ENCODE data around the gene MMP13. TPM values are rescaled to one million over a fixed set of nuclear protein-coding genes. Genes with fewer than 3 reads are reported as not detected.

Gene MMP13
- total RNA-seq, 1 experiment from 2014 or later, result not detected

GRCh38 chr11:102966011-102966410 lies 10.5 kb upstream of the MMP13 start:
- H3K4me1 ChIP-seq (ENCODE audit: insufficient read depth, low read length), result no peaks in the 10 kb centered on the region
- no peak overlapping the region for H2AFZ ChIP-seq (ENCODE audit: low read length)
- H2BK120ac ChIP-seq (ENCODE audit: low read depth, low read length, poor library complexity, severe bottlenecking), result no peak overlapping the region
- no peak overlapping the region for H3K23ac ChIP-seq (ENCODE audit: insufficient read length, low read depth, low read length)
- H3K79me1 ChIP-seq (ENCODE audit: insufficient read depth, low read depth, low read length, poor library complexity, severe bottlenecking), result no peaks in the 10 kb centered on the region
- no peak overlapping the region for H2BK20ac ChIP-seq (ENCODE audit: low read depth, low read length, poor library complexity, severe bottlenecking)
- no peak overlapping the region for H3K4ac ChIP-seq (ENCODE audit: low read depth, low read length)
- no peak for TF ChIP-seq CTCF (conservative IDR thresholded peaks at IDR 0.05)
- no peak overlapping the region for H3K14ac ChIP-seq (ENCODE audit: insufficient read depth, low read length)
- no peak overlapping the region for H2BK5ac ChIP-seq (ENCODE audit: insufficient read length, low read length)
- Mint-ChIP-seq H3K9me3 (no peaks in the 10 kb centered on the region; a peak in 1 of 5 replicates), H3K27ac (no peak overlapping the region), H3K4me1 (peaks cover 3% of the 10 kb centered on the region in 2 experiments), H3K36me3 (ENCODE audit: insufficient read depth in 1 of 3, low read depth in 3 of 3) (no peaks in the 10 kb centered on the region), H3K27me3 (ENCODE audit: low read depth) (no peaks in the 10 kb centered on the region), H3K4me3 (no peak overlapping the region)
- no peak overlapping the region for H3K56ac ChIP-seq (ENCODE audit: insufficient read length, low read depth, low read length)
- H2AK5ac ChIP-seq (ENCODE audit: insufficient read length, low read length), result no peak overlapping the region
- no peak for DNase-seq
- no peak overlapping the region for H4K91ac ChIP-seq (ENCODE audit: insufficient read length, low read depth, low read length)
- H3K4me2 ChIP-seq (ENCODE audit: insufficient read depth, insufficient read length, low read length), result no peak overlapping the region
- no peak overlapping the region for H2BK12ac ChIP-seq (ENCODE audit: insufficient read length, low read depth, low read length)
- no peaks in the 10 kb centered on the region for H4K20me1 ChIP-seq (ENCODE audit: control insufficient read depth, insufficient read depth, insufficient read length)
- H3K18ac ChIP-seq (ENCODE audit: insufficient read length, low read depth, low read length), result no peak overlapping the region
- H3K27ac ChIP-seq (ENCODE audit: insufficient read length, low read depth, low read length), result no peak overlapping the region
- H3K79me2 ChIP-seq (ENCODE audit: insufficient read depth, low read length), result no peaks in the 10 kb centered on the region
- no peak overlapping the region for H4K5ac ChIP-seq (ENCODE audit: insufficient read length, low read depth, low read length)
- no peak overlapping the region for H3K9ac ChIP-seq (ENCODE audit: extremely low read depth, insufficient read length, low read length)
- H3T11ph ChIP-seq (ENCODE audit: low read length), result no peak overlapping the region
- H3K27me3 ChIP-seq (ENCODE audit: insufficient read depth, low read length), result no peaks in the 10 kb centered on the region
- no peaks in the 10 kb centered on the region for H3K9me3 ChIP-seq (ENCODE audit: control insufficient read depth, low read depth, low read length)
- H2BK15ac ChIP-seq (ENCODE audit: low read depth, low read length), result no peak overlapping the region
- no peak overlapping the region for H4K8ac ChIP-seq (replicated peaks; ENCODE audit: insufficient read length, low read depth, low read length)
- no peaks in the 10 kb centered on the region for H3K23me2 ChIP-seq (ENCODE audit: insufficient read length, low read depth, low read length, poor library complexity, severe bottlenecking)

Data from H9 (cell line).